PC-3 (cell line): ENCODE results near the gene SULF2. TPM values are rescaled to one million over a fixed set of nuclear protein-coding genes. Genes with fewer than 3 reads are reported as not detected.

Experiments used
- ATAC-seq: fragments of 200-7000 bp; cut with Tn5 transposase; 2 replicates; pipeline ENCODE4 v1.9.1; 2020; ENCODE audit warnings: mild to moderate bottlenecking, moderate library complexity
- BruUV-seq: library from RNA; stranded (reverse); fragments of 400-500 nt; replicated peaks from 2 replicates; lab custom pipeline; 2021; lab: Mats Ljungman, UMichigan
- CTCF ChIA-PET: fragments of 300-600 bp; sonication (Branson Sonifier 250); formaldehyde crosslinking; loops from one replicate; lab custom pipeline; 2022; ENCODE audit warnings: antibody characterized with exemption; lab: Charles Lee
- POLR2A ChIA-PET: fragments of 300-600 bp; sonication (Branson Sonifier 250); formaldehyde crosslinking; loops from one replicate; lab custom pipeline; 2022; ENCODE audit warnings: antibody characterized with exemption; ENCODE audit not compliant: unreplicated experiment; lab: Charles Lee
- DNase-seq: peaks from one replicate; pipeline ENCODE4 v3.0.0-alpha.2; 2015
- H2AFZ ChIP-seq: fragments of 300-600 bp; sonication (generic); 2 replicates; pipeline ENCODE4 v1.6.0; 2016; ENCODE audit warnings: antibody characterized with exemption, low read length
- H3F3A ChIP-seq: fragments of 300-600 bp; sonication (generic); one replicate; pipeline ENCODE4 v1.6.0; 2017; ENCODE audit warnings: antibody characterized with exemption, low read length, control low read depth, mild to moderate bottlenecking; ENCODE audit not compliant: unreplicated experiment
- H3K27ac ChIP-seq: fragments of 300-600 bp; sonication (generic); 2 replicates; pipeline ENCODE4 v1.5.1; 2016; ENCODE audit warnings: mild to moderate bottlenecking, low read length
- H3K27me3 ChIP-seq: fragments of 300-600 bp; sonication (generic); 2 replicates; pipeline ENCODE4 v1.6.1; 2016; ENCODE audit warnings: low read length, mixed read lengths
- H3K36me3 ChIP-seq: fragments of 300-600 bp; sonication (generic); 2 replicates; pipeline ENCODE4 v1.6.1; 2016; ENCODE audit warnings: low read depth, mixed run types, low read length, mixed read lengths
- H3K4me1 ChIP-seq: fragments of 300-600 bp; sonication (generic); 2 replicates; pipeline ENCODE4 v1.5.1; 2016; ENCODE audit warnings: low read length; ENCODE audit not compliant: insufficient read depth
- H3K4me2 ChIP-seq: fragments of 300-600 bp; sonication (generic); 2 replicates; pipeline ENCODE4 v1.6.0; 2016; ENCODE audit warnings: low read length
- H3K4me3 ChIP-seq: fragments of 300-600 bp; sonication (generic); 2 replicates; pipeline ENCODE4 v1.5.1; 2016; ENCODE audit warnings: mild to moderate bottlenecking, low read length, mixed read lengths
- H3K79me2 ChIP-seq: fragments of 300-600 bp; sonication (generic); 2 replicates; pipeline ENCODE4 v1.6.1; 2017; ENCODE audit warnings: low read length, mixed read lengths
- H3K9ac ChIP-seq: fragments of 300-600 bp; sonication (generic); 2 replicates; pipeline ENCODE4 v1.6.0; 2016; ENCODE audit warnings: mild to moderate bottlenecking, low read length
- H3K9me2 ChIP-seq: fragments of 300-600 bp; sonication (generic); replicated peaks from 2 replicates; pipeline ENCODE4 v1.6.1; 2016; ENCODE audit warnings: mixed run types, low read length, mixed read lengths
- H3K9me3 ChIP-seq: fragments of 300-600 bp; sonication (generic); 2 replicates; pipeline ENCODE4 v1.6.1; 2016; ENCODE audit warnings: low read length, mixed read lengths
- H4K20me1 ChIP-seq: fragments of 300-600 bp; sonication (generic); 2 replicates; pipeline ENCODE4 v1.6.1; 2016; ENCODE audit warnings: low read length, mixed read lengths
- CTCF ChIP-seq: fragments of 300-600 bp; sonication (generic); conservative IDR thresholded peaks from 2 replicates; pipeline ENCODE4 v1.5.1; 2017; ENCODE audit warnings: antibody characterized with exemption, low read depth, mild to moderate bottlenecking, low read length
- EZH2 ChIP-seq: fragments of 300-600 bp; sonication (generic); IDR thresholded peaks from one replicate; pipeline ENCODE4 v1.6.1; 2017; ENCODE audit warnings: antibody characterized with exemption, mild to moderate bottlenecking, low read length; ENCODE audit not compliant: unreplicated experiment
- EZH2phosphoT487 ChIP-seq: fragments of 300-600 bp; sonication (generic); IDR thresholded peaks from 2 replicates; pipeline ENCODE4 v1.6.1; 2018; ENCODE audit warnings: mild to moderate bottlenecking, antibody characterized with exemption, low read length, borderline replicate concordance
- intact Hi-C: fragments of 100-400 bp; cut with micrococcal nuclease; formaldehyde crosslinking; loops from 2 replicates; pipeline ENCODE4 v1.9.0; 2023
- total RNA-seq: library from RNA; depleted of rRNA; stranded (reverse); fragments of >200 nt; gene quantifications from 2 replicates; pipeline ENCODE4 v1.2.3, GENCODE V29; 2014

SULF2 gene
- total RNA-seq, 1 experiment from 2014 or later = 340 TPM

GRCh38 chr20:47673671-47673955, 111.7 kb downstream of the SULF2 start:
- Histone ChIP-seq H4K20me1 (no peaks in the 10 kb centered on the region), H3K4me3 (no peak overlapping the region), H3K79me2 (no peaks in the 10 kb centered on the region), H3K9ac (no peak overlapping the region), H3K4me2 (no peak overlapping the region), H3K9me3 (no peaks in the 10 kb centered on the region), H3K4me1 (no peaks in the 10 kb centered on the region), H3F3A (no peaks in the 10 kb centered on the region), H3K9me2 (no peaks in the 10 kb centered on the region), H3K27ac (no peak overlapping the region), H3K27me3 (no peaks in the 10 kb centered on the region), H3K36me3 (peaks cover 44% of the 10 kb centered on the region), H2AFZ (no peak overlapping the region)
- intact Hi-C loops = no loop called here
- CTCF ChIA-PET = no interaction called here
- DNase-seq (no peak), ATAC-seq (no peak)
- BruUV-seq = no TSS peak
- TF ChIP-seq EZH2 (no peak), EZH2phosphoT487 (no peak), CTCF (no peak)
- POLR2A ChIA-PET = no interaction called here

GRCh38 chr20:47672886-47673670, 112.2 kb downstream of the SULF2 start:
- CTCF ChIA-PET = no interaction called here

More at GRCh38 chr20:47672886-47673670, 112.2 kb downstream of the SULF2 start:
- no TSS peak for BruUV-seq
- Histone ChIP-seq H3K9me2 (no peaks in the 10 kb centered on the region), H3K79me2 (no peaks in the 10 kb centered on the region), H3K4me1 (no peaks in the 10 kb centered on the region), H3F3A (no peaks in the 10 kb centered on the region), H3K9me3 (no peaks in the 10 kb centered on the region), H3K27ac (no peak overlapping the region), H3K9ac (no peak overlapping the region), H2AFZ (no peak overlapping the region), H3K4me3 (no peak overlapping the region), H3K36me3 (peaks cover 48% of the 10 kb centered on the region), H4K20me1 (no peaks in the 10 kb centered on the region), H3K4me2 (no peak overlapping the region), H3K27me3 (no peaks in the 10 kb centered on the region)
- DNase-seq = no peak
- no peak for ATAC-seq
- POLR2A ChIA-PET = no interaction called here
- intact Hi-C loops = no loop called here
- TF ChIP-seq EZH2 (no peak), EZH2phosphoT487 (no peak), CTCF (no peak)
